Mesodermal cell (in vitro differentiated cells): Measurements from ENCODE around the gene STIMATE.
A peak's percentile ranks its signal among the peaks of the same experiment; 100 is the strongest.

ENCODE experiments used
- H3K27ac ChIP-seq: 2 replicates; pipeline ENCODE4 v1.7.0; 2013; ENCODE audit warnings: mild to moderate bottlenecking, low read depth, low read length, moderate library complexity; ENCODE audit not compliant: severe bottlenecking
- H3K36me3 ChIP-seq: 2 replicates; pipeline ENCODE4 v1.7.1; 2013; ENCODE audit warnings: mild to moderate bottlenecking, low read length, moderate library complexity; ENCODE audit not compliant: control insufficient read depth, insufficient read depth
- H3K4me1 ChIP-seq: one replicate; pipeline ENCODE4 v1.7.1; 2013; ENCODE audit warnings: mild to moderate bottlenecking, low read length; ENCODE audit not compliant: insufficient read depth, control insufficient read depth, poor library complexity, severe bottlenecking
- H3K4me3 ChIP-seq: 2 replicates; pipeline ENCODE4 v1.7.0; 2013; ENCODE audit warnings: low read length, control low read depth, mild to moderate bottlenecking; ENCODE audit not compliant: insufficient read depth, poor library complexity, severe bottlenecking; ENCODE audit errors: extremely low read depth
- H3K9me3 ChIP-seq: 2 replicates; pipeline ENCODE4 v1.7.1; 2013; ENCODE audit warnings: mild to moderate bottlenecking, low read length, moderate library complexity; ENCODE audit not compliant: control insufficient read depth
- WGBS, 2 experiments: methylation state at CpG; one replicate each; pipeline ENCODE4 v1.1.5; 2013; ENCODE audit warnings: missing lambda C conversion rate in 2 of 2; ENCODE audit not compliant: insufficient coverage in 2 of 2; 5-methylcytosine and 5-hydroxymethylcytosine counted together

Gene STIMATE

DNA sequence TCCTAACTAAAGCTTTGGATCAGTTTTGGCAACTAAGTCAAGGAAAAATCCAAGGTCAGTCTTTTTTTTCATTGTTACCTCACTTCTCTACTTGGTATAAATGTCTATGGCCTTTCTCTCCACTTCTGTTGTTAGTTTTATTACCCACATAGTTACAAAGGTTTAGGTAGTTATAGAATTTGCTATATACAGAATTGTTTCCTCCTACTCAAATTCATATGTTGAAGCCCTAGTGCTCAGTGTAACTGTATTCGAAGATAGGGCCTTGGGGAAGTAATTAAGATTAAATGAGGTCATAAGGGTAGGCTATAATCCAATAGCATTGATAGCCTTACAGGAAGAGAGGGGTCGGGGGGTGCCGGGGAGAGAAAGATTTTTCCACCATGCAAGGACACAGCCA is 19.7 kb upstream of the STIMATE start:
- Histone ChIP-seq H3K27ac (no peak overlapping the region), H3K4me1 (no peaks in the 10 kb centered on the region), H3K4me3 (no peak overlapping the region), H3K9me3 (no peaks in the 10 kb centered on the region), H3K36me3 (no peaks in the 10 kb centered on the region)
- 50 to 83% methylated on average over 1 of the region's 3 CpGs for WGBS, 2 experiments

DNA sequence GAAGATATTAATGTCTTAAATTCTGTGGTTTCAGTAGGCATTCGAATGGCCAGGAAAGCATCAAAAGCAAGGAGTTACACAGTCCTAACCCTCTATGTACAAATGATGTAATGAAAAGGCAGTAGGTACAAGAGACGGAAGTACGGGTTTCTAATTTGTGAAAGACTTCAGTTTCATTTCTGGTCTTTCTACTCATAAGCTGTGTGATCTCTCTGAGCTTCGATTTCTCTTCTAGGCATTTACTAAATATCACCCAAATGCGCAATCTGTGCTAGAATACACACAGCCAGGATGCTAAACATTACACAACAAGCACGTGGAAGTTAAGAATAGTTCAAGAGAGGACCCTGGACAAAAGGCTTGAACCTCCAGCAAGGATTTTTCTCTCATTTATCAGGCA is 17.9 kb upstream of the STIMATE start:
- Histone ChIP-seq H3K4me3 (no peak overlapping the region), H3K27ac (no peak overlapping the region), H3K9me3 (no peaks in the 10 kb centered on the region), H3K4me1 (no peaks in the 10 kb centered on the region), H3K36me3 (no peaks in the 10 kb centered on the region)
- 88 to 100% methylated on average over 2 to 4 of the region's 6 CpGs for WGBS, 2 experiments

DNA sequence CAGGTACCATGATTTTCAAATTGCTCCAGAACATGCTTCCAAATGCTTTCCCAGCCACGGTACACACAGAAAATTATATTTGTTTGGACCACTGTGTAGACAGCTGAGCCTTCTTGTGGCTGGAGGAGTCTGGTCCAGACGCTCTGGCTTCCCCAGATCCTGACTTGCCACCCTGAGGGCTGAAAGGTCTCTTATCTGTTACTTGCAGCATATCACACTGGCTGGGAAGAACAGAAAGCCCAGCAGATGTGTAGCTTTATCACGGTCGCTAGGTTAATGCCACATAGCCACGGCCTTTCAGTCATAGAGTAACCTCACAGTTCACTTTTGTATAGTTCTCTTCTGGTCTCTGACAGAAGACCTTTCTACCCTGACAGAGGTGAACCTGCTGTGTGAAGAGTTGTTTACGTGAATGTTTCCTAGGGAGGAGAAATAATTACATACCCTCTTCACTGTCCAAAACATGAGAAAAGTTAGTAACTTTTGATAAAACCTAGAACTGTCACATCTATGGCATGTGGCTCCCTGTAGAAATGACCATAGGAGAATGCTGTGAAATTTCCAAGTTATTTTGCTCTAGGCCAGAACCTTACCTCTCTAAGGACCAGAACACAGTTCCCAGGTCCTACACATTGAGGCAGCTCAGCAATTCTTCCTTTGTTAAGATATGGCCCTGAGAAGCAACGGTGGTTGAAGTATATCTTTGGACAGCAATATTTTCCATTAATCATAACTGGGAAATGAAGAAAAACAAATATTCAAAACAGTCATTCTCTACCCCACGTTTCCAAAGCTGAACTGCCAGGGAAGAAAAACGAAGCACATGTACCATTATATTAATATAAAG is 15.8 kb upstream of the STIMATE start:
- no peaks in the 10 kb centered on the region for H3K36me3 ChIP-seq
- H3K9me3 ChIP-seq, result no peaks in the 10 kb centered on the region
- WGBS, 2 experiments, result 93% methylated on average over 5 of the region's 9 CpGs
- no peak overlapping the region for H3K4me3 ChIP-seq
- no peaks in the 10 kb centered on the region for H3K4me1 ChIP-seq
- H3K27ac ChIP-seq, result peak overlapping the region; percentile 36

DNA sequence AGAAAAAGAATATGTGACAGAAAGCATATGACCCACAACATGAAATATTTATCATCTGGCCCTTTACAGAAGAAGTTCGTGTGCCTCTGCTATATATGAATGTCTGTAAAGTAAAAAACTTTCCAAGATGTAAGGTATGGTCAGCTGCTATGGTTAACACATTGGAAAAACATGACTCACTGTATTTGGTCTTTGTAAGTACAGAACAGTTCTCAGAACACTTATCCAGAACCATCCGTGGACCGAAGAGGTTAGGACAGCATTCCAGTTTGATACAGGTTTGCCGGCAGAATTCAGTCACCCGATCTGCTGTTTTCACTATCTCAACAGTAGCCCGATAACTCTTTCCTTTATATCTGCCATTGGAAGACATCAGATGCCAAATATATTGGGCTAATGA is 13.5 kb upstream of the STIMATE start:
- Histone ChIP-seq H3K4me1 (no peaks in the 10 kb centered on the region), H3K9me3 (no peaks in the 10 kb centered on the region), H3K4me3 (no peak overlapping the region), H3K27ac (no peak overlapping the region), H3K36me3 (no peaks in the 10 kb centered on the region)
- 95 to 98% methylated on average over 4 to 5 of the region's 6 CpGs for WGBS, 2 experiments

DNA sequence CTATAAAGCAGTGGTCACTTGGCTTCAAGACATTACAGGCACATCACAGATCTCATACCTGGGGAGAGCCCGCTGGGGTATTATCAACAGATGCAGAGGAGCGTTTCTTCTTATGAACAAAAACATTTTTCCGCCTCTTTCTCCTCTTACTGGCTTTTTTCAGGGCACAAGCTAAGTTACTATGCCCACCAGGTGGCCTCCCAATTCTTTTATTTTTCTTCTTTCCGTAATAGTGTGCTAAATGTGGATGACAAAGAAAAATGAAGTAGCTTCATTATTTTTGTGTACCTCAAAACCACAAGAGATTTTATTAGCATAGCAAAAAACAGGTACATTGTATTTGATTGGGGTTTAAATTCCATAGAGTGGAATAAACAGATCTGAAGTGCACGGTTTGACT is 10.1 kb upstream of the STIMATE start:
- no peaks in the 10 kb centered on the region for H3K36me3 ChIP-seq
- no peaks in the 10 kb centered on the region for H3K9me3 ChIP-seq
- no peaks in the 10 kb centered on the region for H3K4me1 ChIP-seq
- no peak overlapping the region for H3K27ac ChIP-seq
- 82 to 98% methylated on average over 3 to 4 of the region's 5 CpGs for WGBS, 2 experiments
- H3K4me3 ChIP-seq, result no peak overlapping the region

DNA sequence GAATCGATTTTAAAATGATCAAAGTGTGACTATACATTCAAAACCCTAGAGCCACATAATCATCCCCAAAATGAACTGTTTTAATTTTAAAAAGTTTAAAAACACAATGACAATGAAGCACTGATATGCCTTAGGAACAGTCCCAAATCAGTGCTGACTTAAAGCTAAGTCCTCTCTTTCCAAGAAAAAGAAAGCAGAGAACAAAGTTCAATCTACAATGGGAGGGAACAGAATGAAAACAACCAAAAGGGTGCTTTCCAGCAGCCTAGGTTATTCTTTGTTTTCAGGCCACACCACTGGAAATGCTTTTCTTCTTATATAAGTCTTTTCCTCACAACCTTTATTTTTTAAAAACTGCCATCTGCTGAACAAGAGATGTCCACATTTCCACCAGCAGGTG is 7.2 kb upstream of the STIMATE start:
- Histone ChIP-seq H3K27ac (no peak overlapping the region), H3K36me3 (no peaks in the 10 kb centered on the region), H3K4me3 (no peak overlapping the region), H3K9me3 (no peaks in the 10 kb centered on the region), H3K4me1 (no peaks in the 10 kb centered on the region)
- no CpG with 5 or more reads among the region's 1 CpG for WGBS, 2 experiments

DNA sequence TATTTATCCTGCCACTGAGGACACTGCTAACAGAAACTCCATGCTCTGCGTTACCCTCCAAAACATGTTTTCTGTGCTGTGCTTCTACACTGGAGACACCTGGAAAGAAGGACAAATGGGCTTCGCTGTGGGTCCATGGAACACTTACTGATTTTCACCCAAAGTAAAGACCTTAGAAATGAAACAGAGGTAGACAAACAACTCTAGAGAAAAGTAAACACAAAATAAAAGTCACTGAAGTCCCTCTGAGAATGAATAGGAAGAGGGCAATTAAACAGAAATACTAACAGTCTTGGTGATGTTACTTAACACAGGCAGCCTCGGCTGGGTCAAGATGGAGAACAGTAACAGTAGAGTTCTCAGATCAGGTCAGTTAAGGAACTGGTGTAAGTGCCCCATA is 6.7 kb upstream of the STIMATE start:
- Histone ChIP-seq H3K36me3 (no peaks in the 10 kb centered on the region), H3K27ac (no peak overlapping the region), H3K4me3 (no peak overlapping the region), H3K9me3 (no peaks in the 10 kb centered on the region), H3K4me1 (no peaks in the 10 kb centered on the region)
- 90 to 100% methylated on average over 1 to 2 of the region's 3 CpGs for WGBS, 2 experiments

DNA sequence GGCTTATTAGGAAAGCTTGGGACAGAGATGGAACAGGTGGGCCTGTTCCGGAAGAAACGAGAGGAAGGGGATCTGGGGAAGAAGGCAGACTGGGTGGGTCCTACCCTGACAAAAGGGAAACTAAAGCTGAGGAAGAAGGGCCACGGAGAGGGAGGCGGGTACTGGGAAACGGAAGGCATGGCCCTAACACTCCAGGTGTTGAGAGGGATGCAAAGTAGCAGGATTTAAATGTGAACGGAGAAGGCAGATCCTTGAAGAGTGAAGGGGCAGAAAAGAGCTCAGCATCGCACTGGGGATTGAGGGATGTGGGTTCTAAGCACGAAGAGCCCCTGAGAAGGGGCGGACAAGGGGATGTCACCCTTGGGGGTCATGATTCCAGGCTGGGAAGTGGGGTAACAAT is 735 bp downstream of the STIMATE start:
- Histone ChIP-seq H3K27ac (no peak overlapping the region), H3K36me3 (no peaks in the 10 kb centered on the region), H3K9me3 (no peaks in the 10 kb centered on the region), H3K4me1 (peaks cover 9% of the 10 kb centered on the region), H3K4me3 (peak overlapping the region; percentile 70)
- 7 to 10% methylated on average over 9 of the region's 9 CpGs for WGBS, 2 experiments

DNA sequence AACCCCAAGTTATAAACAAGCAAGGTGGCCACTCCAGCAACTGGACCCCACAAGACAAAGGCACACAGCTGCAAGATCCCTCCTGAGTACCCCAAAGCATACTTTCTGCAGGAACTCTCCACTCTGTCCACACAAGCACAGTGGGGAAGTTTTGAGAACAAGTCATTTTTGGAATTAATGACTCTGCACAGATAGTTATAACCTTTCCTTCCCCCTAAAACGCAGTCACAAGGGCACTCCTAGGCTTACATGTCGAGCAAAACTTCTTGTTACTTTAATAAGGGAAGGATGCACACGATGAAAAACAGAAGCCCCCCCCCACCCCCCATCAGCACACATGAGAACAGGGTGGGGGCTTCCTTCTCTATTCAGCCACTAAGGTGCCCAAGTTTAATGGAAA is 1.2 kb downstream of the STIMATE start:
- Histone ChIP-seq H3K4me1 (peaks cover 12% of the 10 kb centered on the region), H3K4me3 (peak overlapping the region; percentile 70), H3K27ac (no peak overlapping the region), H3K36me3 (no peaks in the 10 kb centered on the region), H3K9me3 (no peaks in the 10 kb centered on the region)
- whole genome bisulfite sequencing, 2 experiments, result no CpG with 5 or more reads among the region's 3 CpGs

DNA sequence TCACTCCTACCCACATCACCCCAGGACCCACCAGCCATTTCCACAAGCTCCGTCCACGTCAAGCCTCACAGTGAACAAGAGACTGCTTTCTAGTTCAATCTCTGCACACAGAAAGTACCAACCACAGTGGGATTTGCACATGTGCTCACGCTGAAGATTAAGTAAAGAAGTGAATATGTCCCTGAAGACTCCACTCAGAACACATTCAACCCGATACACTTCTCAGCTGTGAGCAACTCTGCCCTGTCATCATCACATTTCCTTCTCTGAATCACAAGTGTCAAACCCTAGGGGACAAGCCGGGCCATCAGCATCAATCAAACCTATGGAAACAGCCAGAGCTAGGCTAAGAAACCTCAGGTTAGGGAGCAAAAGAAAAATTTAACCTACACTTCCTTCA is 1.9 kb downstream of the STIMATE start:
- Histone ChIP-seq H3K4me3 (no peak overlapping the region), H3K4me1 (peaks cover 15% of the 10 kb centered on the region), H3K9me3 (no peaks in the 10 kb centered on the region), H3K36me3 (no peaks in the 10 kb centered on the region), H3K27ac (no peak overlapping the region)
- WGBS, 2 experiments, result 67 to 73% methylated on average over 2 to 3 of the region's 5 CpGs

DNA sequence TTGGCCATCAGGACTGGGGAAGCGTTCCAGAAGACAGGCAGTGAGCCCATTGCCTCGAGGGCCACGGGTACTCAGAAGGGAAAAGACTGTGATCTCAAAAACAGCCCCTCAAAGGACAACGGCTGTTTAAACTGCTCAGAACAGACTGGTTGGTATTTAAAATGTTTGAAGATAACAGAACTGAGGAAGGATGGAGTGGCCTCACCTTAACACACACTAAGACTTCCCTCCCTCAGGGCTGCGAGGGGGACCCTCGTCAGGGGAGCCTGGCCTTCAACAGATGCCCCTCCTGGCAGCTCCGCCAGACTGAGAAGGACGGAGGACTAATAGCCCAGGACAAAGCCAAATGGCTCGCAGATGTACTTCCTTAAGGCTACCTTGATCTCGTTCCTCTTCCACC is 2.6 kb downstream of the STIMATE start:
- no peak overlapping the region for H3K4me3 ChIP-seq
- 94 to 97% methylated on average over 9 of the region's 10 CpGs for WGBS, 2 experiments
- peaks cover 15% of the 10 kb centered on the region for H3K4me1 ChIP-seq
- no peaks in the 10 kb centered on the region for H3K9me3 ChIP-seq
- no peaks in the 10 kb centered on the region for H3K36me3 ChIP-seq
- no peak overlapping the region for H3K27ac ChIP-seq
